NCI-H2107 (cell line): Measurements from ENCODE around the gene TLR8.

Experiments used
- DNase-seq: peaks from one replicate; lab custom pipeline; 2025; lab: John Stamatoyannopoulos, UW

The TLR8 gene

DNA sequence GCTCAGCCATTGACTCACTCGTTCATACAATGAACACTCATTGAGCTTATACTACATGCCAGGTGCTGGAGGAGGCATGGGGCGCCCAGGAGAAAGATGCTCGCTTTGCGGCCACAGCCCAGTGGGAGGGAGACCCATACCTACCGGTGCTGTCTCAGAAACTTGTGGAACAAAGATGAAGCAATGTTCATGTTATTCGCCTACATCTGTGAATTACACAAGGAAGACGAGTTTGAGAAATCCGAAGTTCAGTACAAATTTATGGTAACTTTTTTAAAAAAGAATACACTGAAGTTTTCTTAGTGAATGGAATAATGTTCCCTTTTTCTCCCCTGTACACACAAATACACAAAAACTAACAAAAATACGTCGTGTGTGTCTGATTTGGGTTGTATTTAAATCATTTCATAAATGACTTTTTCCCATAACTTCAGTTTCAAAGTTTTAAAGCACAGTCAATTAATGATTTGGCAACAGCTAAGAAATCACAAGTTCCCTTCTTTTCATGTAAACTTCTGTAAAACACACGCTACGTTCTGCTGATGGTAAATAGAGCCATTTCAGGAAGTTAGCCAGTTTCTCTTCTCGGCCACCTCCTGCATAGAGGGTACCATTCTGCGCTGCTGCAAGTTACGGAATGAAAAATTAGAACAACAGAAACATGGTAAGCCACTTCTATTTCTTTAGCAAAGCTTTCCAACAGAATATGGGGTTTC lies at the start of gene TLR8:
Gene TLR8, plus strand, starts transcription at position 575 of the 716 bp plus-strand sequence. Its CDS starts 87 bp downstream, at position 662.
- DNase-seq = no peak

DNA sequence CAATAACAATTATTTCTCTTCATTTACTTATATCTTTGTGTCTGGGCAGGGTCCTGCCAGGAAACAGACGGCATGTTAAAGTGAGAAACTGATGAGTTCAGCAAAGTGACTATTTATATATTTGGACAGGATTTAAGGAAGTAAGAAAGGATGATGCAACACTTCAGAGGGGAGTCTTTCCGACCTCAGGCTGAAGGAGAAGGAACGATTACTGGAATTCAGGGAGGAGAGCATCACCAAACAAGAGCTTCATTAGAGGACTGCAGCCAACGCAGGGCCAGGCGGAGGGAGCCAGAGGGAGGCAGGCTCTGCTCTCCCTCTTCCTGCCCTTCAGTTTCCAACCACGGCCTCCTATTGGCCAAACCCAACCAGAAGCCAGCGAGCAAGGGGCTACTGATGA lies 41.1 kb upstream of the TLR8 start:
- DNase-seq = no peak

DNA sequence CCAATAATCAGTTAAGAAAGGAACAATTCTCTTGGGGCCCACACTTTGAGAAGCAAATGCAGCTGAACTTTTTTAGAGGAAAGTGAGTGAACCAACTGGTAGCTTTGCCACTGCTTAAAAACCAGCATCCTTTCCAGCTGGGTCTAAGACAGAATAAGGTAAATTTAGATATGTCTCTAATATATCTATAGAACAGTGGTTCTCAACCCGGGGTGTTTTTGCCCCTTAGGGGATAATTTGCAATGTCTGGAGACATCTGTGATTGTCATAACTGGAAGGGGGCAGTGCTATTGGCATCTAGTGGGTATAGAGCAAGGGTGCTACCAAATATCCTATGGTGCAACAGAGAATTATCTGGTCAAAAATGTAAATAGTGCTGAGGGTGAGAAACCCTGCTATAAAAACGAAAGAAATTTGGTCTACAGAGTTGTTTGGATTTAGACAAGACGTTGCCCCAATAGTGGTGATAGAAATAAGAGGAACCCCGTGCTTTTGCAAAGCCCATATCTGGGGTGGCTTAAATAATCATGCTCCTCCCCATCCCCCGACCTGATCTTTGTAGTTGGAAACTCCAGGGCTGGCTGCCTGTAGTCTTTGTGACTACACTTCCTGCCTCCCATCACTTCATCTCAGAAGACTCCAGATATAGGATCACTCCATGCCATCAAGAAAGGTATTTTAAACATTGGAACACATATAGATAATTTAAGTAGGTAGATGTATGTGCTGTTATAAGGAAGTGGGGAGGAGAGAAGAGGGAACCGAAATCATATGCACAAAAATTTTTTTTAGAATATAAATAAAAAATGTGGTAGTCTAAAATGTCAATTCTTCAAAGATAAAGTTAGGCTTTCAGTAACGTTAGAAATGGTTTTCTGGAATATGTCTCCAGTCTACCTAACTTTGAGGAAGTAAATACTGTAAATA lies 39.7 kb upstream of the TLR8 start, which contains the start of gene TLR7:
Gene TLR7, plus strand, starts transcription at position 622 of the 927 bp plus-strand sequence. CDS start 507 bp downstream, outside the sequence.
- DNase-seq = no peak

DNA sequence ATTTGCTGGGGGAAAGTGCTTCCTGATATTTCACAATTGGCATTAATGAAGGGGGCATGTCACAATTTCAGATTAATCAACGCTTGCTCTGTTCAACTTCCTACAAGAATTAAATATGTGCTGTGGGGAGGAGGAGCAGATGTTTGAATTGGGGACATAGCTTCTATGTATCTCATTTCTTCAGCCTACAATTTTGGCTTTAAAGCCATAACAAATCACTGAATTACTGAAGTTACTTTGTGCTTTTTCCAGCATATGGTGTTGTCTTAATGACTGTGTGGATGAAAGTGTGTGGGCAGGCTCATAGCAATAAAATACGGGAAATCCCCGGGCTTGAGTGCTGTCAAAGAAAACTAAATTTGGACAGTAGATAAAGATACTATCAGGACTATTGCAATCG lies 38.7 kb upstream of the TLR8 start:
- no peak for DNase-seq

- DNase-seq = no peak
These were observed 37.7 kb upstream of the TLR8 start for GRCh38 chrX:12868747-12869146.

- no peak for DNase-seq
These were observed 35.2 kb upstream of the TLR8 start for GRCh38 chrX:12871257-12871656.

GRCh38 chrX:12872741-12873140 lies 33.7 kb upstream of the TLR8 start:
- no peak for DNase-seq

GRCh38 chrX:12874581-12874980 lies 31.8 kb upstream of the TLR8 start:
- DNase-seq = no peak

- DNase-seq = no peak
These were observed 29.0 kb upstream of the TLR8 start for GRCh38 chrX:12877386-12877785.

GRCh38 chrX:12878536-12878935 lies 27.9 kb upstream of the TLR8 start:
- no peak for DNase-seq

DNA sequence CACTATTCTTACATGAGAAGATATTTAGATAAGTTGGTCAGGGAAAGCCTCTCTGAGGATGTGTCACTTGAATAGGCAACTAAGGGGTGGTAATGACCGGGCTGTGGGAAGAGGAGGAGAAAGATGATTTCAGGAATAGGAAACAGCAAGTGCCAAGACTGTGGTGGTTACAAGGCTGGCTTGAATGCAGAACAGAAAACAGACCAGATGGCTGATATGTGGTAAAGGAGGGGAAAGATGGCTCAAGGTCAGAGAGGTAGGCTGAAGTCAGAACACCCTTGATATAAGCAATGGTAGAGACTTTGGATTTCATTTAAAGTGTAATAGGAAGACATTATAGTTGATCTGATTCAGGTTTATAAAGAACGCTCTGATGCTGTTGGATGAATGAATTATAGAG lies 24.5 kb upstream of the TLR8 start:
- DNase-seq = no peak

GRCh38 chrX:12885508-12885907 lies 20.9 kb upstream of the TLR8 start:
- DNase-seq = no peak

DNA sequence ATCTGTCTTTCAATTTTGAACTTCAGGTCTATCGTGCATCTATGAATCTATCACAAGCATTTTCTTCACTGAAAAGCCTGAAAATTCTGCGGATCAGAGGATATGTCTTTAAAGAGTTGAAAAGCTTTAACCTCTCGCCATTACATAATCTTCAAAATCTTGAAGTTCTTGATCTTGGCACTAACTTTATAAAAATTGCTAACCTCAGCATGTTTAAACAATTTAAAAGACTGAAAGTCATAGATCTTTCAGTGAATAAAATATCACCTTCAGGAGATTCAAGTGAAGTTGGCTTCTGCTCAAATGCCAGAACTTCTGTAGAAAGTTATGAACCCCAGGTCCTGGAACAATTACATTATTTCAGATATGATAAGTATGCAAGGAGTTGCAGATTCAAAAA lies 19.9 kb upstream of the TLR8 start:
- no peak for DNase-seq

DNA sequence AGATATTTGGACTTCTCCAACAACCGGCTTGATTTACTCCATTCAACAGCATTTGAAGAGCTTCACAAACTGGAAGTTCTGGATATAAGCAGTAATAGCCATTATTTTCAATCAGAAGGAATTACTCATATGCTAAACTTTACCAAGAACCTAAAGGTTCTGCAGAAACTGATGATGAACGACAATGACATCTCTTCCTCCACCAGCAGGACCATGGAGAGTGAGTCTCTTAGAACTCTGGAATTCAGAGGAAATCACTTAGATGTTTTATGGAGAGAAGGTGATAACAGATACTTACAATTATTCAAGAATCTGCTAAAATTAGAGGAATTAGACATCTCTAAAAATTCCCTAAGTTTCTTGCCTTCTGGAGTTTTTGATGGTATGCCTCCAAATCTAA lies 19.3 kb upstream of the TLR8 start:
- no peak for DNase-seq

DNA sequence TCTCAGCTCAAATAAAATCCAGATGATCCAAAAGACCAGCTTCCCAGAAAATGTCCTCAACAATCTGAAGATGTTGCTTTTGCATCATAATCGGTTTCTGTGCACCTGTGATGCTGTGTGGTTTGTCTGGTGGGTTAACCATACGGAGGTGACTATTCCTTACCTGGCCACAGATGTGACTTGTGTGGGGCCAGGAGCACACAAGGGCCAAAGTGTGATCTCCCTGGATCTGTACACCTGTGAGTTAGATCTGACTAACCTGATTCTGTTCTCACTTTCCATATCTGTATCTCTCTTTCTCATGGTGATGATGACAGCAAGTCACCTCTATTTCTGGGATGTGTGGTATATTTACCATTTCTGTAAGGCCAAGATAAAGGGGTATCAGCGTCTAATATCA lies 18.7 kb upstream of the TLR8 start:
- DNase-seq = no peak

DNA sequence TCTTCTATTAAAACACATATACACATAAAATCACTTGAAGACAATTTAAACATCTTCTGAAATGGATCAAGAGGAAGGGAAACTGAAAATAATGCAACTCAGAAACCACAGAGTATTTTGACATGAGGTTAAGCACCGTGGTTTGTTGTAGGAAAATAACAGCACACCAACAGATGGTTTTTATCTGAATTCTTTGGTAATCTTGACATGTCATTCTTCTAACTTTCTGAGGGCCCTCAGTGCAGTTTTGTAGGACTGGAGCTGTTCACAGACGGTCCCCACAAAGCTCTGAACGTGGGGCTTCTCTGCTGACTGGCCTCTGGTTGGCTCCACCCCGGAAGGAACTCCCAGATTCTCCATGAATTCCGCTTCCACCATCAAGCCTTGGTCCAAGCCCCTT lies 16.0 kb upstream of the TLR8 start:
- no peak for DNase-seq

DNA sequence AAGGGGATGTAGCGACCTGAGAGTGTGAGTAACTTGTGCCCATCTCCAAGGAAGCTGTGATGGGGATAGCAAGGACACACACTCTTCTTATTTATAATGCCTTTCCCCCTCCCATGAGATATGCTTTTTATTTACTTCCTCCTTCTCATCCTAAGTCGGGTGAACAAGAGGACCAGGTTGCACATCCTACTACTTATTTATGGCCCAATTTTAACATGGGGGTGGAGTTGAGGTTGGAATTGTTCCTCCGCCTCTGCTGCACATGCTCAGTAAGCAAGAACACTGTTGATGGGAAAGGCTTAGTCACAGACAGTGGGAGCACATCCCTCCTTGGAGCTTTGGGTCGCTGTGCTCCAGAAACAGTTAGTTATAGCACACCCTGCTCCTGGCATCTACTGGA lies 15.2 kb upstream of the TLR8 start:
- DNase-seq = no peak

GRCh38 chrX:12891915-12892506 lies 14.4 kb upstream of the TLR8 start:
- DNase-seq = no peak

DNA sequence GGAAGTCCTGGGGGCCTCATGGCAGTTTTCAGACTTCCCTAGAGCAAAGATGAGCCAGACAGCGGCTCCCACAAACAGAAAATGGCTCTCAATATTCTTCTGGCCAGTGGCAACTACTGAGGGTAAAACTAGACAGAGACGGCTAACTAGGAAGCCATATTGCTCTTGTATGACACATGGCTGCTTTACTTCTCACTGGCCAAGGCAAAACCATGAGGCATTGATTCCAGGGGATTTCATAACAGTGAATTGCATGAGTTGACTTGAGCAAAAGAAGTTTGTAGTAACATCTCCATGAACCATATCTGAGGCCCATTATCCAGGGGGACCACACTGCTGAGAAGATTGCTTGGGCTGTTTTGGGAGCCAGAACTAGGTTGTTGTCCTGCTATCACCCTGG lies 13.7 kb upstream of the TLR8 start:
- no peak for DNase-seq

GRCh38 chrX:12894074-12895030 lies 12.1 kb upstream of the TLR8 start:
- DNase-seq = no peak

DNA sequence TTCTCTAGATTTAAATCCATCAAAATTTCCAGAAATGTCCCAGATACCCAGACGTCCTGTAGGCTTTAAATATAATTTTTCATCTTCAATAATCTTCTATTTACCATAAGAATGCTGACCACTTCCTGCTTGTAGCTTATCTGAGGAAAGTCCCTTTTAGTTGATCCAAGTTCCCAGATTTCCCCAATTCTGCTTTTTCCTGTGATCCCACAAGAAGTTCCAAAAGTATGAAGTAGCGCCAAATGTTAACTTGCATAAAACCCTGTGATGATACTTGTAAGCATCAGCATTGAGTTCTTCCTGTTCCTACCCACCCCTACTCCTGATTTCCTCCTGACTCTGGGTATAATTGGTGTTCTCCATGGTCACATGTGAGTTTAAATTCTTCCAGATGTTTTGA lies 10.6 kb upstream of the TLR8 start:
- DNase-seq = no peak

DNA sequence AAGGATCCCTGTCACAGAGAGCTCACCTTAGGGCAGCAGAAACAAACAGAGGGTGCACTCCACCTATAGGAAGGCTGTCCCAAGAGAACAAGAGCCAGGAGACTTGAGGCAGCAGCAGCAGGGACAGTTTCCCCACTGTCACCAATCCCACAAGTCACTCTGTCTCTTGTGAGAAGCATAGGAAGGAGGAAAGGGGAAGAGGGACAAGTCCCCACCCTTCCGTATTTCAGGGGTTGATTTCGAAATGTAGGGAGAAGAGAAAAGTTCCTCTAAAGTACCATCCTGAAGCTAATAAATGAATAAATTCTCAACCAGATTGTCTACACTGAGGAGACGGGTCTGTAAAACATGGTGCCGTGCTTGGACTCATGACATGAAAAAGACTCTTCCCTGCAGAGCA lies 9.5 kb upstream of the TLR8 start:
- no peak for DNase-seq
